Fibroblast of lung (primary cell): ENCODE results near the gene RUNX1.

ENCODE experiments used
- CTCF ChIP-seq, 2 donors: IDR thresholded peaks in 1 of 2; conservative IDR thresholded peaks in 1 of 2; 1 replicate in 1 of 2; 2 replicates in 1 of 2; pipeline ENCODE4 v1.5.1; 2011 to 2012; ENCODE audit warnings: low read length in 2 of 2, control low read depth in 1 of 2, inconsistent platforms in 1 of 2, low read depth in 1 of 2, mild to moderate bottlenecking in 1 of 2
- EZH2 ChIP-seq: IDR thresholded peaks from 2 replicates; pipeline ENCODE4 v1.5.1; 2012; ENCODE audit warnings: low read length, control low read depth, mild to moderate bottlenecking; ENCODE audit errors: missing control alignments

GRCh38 chr21:34994766-34995631 lies 54.1 kb downstream of the RUNX1 start:
- TF ChIP-seq CTCF (conservative IDR thresholded peaks at IDR 0.05 in 1 of 2, IDR thresholded peaks at IDR 0.05 in 1 of 2; ENCODE audit: low read depth in 1 of 2, low read length in 2 of 2) (no peak), EZH2 (no peak)
